HG03342 (cell line): Measurements from ENCODE around the gene EXOC1.
"Not testable (repeated sequence)": the region's sequence is repeated elsewhere in the genome, so short reads cannot be mapped to it uniquely, and the experiment has no call there.

Source experiments
- ATAC-seq: cut with Tn5 transposase; IDR thresholded peaks from one replicate; pipeline ENCODE4 v1.9.1; 2021; ENCODE audit warnings: mild to moderate bottlenecking, moderate library complexity; ENCODE audit not compliant: unreplicated experiment

EXOC1 gene

DNA sequence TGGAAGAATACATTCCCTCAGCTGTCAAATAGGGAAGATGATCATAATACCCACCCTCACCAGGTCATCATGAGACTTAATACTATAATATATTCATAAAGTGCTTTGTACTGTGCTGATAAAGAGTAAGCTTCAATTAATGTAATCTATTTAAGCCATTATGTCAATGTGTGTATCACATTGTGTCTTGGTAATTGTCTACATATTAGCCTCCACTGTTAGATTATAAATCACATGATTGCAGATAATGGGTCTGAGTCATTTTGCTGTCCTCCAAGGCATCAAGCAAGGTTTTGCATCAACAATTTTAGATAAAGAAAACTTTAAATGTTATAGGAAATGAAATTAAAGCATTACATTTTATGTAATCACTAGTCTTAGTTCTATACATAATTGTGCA lies 50.1 kb downstream of the EXOC1 start:
- no peak for ATAC-seq

DNA sequence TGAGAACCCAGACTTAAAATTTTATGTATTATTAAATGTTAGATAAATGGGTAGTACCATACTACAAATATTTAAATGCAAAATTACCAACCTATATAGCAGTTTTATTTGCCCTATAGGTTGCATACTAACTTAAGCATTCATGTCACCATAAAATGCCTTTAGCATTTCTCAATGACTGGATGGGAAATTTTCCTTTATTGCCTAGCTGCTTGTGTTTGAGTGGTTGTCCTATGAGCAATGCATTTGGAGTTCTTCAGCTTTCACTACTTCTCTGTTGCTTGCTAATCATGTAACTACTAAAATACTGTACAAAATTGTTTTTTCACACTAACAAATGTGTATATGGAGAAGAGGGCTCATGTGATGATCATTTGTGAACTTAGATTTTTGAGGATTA lies 51.1 kb downstream of the EXOC1 start:
- ATAC-seq = no peak

DNA sequence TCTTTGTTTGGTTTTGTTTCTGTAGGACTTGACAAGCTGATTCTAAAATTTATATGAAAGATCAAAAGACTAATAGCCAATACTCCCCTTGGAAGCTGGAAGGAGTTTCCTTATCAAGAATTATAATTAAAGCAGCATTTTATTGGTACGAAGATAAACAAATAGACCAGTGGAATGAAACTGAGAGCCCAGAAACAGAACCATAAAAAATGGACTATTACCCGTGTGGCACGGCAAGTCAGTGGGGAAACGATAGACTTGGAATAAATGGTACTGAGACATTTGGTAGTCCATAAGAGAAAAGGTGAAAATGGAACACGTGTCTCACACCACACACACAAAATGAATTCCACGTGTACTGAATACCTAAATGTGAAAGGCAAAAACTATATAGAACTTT lies 52.9 kb downstream of the EXOC1 start:
- ATAC-seq = no peak

DNA sequence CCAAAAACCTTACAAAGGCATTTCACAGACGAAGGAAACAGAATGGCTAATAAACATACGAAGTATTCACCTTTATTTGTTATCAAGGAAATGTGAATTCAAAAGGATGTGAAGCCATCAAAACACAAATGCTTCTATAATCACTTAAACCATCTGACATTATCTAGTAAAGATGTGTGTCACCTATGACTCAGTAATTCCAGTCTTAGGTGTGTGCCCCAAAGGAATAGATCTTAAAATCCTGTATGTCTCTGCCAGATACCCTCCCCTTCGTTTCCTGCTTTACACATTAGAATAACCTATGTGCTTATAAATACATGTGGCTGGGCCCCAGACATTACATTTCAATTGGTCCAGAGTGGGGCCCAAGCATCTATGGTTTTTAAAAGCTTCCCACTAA lies 53.5 kb downstream of the EXOC1 start:
- no peak for ATAC-seq

DNA sequence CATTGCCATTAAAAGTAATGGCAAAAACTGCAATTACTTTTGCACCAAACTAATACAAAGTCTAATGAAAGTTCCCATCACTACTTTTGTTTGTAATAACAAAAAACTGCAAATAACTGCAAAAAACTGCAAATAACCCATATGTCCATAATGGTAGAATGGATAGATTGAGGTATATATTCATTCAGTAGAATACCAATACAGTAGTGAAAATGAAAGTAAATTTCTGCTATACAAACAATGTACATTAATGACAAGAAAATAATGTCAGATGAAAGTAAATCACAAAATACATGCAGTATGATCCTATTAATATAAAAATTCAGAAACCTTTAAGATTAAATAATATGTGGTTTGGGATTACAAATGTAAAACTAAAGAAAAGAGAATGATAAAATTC lies 54.0 kb downstream of the EXOC1 start:
- ATAC-seq = no peak

DNA sequence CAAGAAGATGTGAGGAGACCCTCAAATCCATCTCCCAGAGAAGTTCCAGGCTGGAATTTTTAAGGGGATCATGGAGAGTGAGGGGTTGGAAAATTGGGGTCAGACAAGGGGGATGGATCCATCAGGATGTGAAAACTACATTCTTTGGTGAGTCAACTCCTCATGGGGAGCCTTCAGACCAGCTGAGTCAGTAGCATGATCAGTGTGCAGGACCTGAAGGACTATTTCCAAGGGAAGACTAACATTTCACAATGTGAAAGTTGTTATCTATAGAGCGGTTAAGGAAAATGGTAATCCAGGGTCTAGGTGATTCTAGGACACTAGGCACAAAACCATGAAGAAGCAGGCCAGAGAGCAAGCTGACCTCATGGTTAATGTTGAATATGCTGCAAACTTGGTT lies 56.7 kb downstream of the EXOC1 start:
- ATAC-seq = no peak

DNA sequence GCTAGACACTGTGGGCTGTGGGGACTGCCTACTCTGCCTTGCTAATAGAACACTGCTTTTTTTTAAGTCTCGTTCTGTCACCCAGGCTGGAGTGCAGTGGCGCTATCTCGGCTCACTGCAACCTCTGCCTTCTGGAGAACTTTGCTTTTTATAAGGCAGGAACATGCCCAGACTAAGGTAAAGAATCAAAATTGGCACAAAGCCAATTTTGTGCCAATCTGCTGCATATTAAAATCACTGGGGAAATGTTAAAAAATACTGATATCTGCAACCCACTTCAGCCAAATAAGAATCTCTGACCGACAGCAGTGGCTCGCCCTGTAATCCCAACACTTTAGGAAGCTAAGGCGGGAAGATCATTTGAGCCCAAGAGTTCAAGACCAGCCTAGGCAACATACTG lies 58.8 kb downstream of the EXOC1 start:
- ATAC-seq = no peak

DNA sequence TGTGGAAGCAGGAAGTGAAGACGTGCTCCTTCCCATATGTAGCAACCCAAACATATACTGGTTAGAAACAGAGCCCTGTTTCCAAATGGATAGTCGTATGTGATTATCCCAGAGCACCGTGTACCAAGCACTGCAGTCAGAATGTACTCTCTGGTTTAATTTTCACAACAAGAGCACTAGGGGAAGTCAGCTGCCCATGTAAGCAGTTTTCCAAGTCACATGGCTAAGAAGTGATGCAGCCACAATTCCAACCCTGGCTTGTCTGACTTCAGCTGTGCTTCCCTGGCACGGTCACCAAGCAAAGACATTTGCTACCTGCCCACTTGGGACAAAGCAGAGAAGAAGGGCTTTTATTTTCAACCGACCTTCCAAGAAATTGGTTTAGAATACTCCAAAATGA lies 67.1 kb downstream of the EXOC1 start:
- no peak for ATAC-seq

DNA sequence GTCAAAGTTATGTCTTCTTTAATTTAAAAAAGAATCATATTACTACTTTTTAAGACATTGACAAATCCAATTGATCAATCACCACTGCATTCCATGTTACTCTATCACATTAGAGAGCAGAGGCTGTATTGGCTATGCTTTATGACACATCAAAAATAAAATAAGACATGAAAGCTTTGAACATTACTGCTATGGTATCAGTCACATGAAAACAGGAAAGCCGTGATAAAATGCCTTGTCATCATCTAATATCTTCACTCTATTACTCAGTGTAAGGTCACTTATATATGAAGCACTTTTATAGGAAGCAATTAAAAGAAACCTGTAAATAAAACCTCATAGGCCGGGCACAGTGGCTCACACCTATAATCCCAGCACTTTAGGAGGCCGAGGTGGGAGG lies 67.6 kb downstream of the EXOC1 start:
- ATAC-seq = no peak

DNA sequence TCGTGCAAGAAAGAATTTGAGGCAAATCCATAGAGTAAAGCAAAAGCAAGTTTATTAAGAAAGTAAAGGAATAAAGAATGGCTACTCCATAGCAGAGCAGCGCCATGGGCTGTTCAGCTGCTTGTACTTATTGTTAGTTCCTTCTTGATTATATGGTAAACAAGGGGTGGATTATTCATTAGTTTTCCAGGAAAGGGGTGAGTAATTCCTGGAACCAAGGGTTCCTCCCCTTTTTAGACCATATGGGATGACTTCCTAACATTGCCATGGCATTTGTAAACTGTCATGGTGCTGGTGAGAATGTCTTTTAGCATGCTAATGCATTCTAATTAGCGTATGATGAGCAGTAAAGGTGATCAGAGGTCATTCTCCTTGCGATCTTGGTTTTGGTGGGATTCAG lies 71.8 kb downstream of the EXOC1 start:
- no peak for ATAC-seq

DNA sequence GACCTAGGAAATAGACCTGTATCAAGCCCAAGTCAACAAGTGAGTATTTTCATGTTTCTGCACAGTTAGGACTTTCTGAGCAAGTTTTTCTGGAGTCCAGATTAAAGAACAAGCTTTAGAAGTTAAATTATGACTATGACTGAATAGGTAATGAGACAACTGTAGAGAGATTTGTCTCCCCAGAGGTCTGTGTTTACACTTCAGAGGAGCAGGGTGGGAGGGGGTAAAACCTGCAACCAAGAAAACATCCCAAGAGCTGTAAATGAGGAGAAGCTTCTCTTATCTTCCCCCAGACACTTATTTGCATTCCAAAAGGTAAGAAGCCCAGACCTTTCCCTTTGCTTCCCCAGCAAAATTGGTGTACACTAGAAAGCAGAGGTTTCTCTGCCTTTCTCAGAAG lies 73.2 kb downstream of the EXOC1 start:
- no peak for ATAC-seq

DNA sequence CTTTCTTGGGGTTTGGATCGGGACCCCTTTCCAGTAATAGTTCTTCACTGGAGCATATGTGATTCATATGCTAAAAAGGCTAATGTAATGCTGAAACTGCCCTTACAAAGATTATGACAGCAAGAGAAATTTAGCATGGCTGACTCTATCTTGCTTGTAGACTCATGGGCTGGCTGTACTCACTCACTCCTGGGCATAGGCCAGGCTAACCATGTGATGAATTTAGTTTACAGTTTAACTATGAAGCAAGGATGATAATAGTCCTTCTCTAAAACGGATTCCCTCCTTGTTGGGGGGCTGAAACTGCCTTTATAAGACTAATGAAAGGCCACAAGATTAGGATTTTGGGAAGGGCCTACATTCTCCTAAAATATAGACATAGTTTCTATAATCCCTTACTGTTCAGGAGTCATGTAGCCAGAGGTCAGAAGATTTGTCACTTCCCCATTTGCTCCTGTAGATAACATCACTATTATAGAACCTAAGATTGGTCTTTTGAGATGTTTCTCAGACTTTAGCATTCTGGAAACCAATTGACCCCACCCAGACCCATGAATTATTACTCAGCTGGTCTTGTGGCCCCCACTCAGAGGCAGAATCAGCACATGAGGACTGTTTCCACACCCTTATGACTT lies 74.5 kb downstream of the EXOC1 start:
- ATAC-seq = no peak

DNA sequence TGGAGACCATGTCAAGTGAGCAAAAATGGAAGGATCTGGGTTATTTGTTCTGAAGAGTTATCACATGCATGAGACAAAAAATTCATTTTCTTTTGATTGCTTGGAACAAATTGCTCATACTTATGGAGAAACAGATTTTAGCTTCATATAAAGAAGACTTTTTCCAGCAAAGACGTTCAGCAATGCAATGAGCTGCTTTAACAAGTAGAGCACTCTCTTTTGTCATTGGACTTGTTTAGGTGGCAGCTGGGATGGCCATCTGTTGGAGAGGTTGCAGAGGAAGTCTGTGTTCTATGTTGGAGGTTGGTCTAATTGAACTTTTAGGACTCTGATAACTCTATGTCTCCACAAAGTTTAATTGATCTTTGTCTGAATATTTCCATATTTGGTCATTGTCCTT lies 75.4 kb downstream of the EXOC1 start:
- ATAC-seq = no peak

DNA sequence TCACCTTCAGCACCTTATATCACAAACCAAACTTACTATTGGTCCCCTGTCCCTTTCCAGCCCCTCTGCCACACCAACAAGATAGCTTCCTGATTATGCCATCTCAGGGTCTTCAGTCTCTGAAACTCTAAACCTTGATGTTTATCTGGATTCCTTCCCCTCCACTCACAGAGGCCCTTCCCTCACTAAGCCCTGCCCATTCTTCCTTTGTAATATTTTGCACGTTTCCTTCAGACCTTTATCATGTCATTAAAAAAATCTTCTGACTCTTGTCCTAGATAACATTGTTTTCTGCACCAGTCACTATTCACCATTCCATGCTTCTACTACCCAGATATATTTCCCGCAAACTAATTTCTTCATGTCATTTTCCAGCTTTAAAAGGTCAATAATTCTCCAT lies 77.6 kb downstream of the EXOC1 start:
- no peak for ATAC-seq

DNA sequence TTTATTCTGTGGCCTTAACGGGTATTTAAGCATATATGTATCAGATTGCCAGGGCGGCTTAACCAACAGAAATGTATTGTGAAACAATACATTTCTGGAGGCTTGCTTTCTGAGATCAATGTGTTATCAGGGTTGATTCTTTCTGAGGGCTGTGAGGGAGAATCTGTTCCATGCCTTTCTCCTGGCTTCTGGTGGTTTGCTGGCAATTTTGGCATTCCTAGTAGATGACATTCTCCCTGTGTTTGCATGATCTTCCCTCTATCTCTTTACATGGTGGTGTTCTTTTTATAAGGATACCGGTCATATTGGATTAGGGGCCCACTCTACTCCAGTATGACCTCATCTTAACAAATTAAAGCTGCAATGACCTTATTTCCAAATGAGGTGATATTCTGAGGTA lies 78.4 kb downstream of the EXOC1 start:
- no peak for ATAC-seq

DNA sequence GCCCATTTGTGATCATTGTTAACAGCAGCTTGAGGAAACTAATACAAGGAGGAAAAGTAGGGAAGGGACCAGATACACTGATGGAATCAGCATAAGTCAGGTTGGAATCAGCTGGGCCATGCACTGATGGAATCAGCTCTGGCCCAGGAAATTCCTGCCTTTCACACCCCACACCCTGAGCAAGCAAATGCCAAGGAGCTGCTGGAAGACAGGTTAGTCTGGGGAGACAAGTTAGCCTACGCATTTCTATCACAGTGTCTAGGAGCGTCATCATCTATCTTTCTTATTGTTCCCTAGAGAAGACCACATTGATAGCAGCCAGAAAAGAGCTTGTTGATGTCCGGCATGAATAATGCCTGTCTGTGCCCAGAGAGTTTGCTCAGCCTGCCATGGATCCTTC lies 79.1 kb downstream of the EXOC1 start:
- no peak for ATAC-seq

DNA sequence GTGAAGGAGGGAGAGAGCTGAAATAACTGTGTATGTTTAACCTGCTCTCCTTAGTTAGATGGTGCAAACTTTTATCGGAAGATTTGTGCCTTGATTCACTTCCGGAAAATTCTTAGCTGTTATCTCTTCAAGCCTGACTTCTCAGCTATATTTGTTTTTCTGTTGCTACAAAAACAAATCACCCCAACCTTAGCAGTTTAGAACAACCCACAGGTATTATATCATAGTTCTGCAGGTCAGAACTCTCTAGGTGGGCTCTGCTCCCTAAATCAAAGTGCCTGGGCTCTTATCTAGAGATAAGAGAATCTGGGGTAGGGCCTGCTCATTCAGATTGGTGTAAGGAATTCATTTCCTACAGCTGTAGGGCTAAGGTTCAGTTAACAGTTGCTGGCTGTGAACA lies 80.2 kb downstream of the EXOC1 start:
- no peak for ATAC-seq

DNA sequence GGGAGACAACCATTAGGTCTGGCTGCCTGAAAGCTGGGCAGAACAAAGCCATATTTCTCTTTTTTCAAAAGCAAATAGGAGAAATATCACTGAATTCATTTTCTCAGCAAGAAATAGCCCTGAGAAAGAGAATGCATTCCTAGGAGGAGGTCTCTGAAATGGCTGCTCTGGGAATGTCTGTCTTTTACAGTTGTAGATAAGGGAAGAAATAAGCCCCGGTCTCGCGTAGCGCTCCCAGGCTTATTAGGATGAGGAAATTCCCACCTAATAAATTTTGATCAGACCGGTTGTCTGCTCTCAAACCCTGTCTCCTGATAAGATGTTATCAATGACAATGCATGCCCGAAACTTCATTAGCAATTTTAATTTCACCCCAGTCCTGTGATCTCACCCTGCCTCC lies 82.5 kb downstream of the EXOC1 start:
- not testable (repeated sequence) for ATAC-seq

DNA sequence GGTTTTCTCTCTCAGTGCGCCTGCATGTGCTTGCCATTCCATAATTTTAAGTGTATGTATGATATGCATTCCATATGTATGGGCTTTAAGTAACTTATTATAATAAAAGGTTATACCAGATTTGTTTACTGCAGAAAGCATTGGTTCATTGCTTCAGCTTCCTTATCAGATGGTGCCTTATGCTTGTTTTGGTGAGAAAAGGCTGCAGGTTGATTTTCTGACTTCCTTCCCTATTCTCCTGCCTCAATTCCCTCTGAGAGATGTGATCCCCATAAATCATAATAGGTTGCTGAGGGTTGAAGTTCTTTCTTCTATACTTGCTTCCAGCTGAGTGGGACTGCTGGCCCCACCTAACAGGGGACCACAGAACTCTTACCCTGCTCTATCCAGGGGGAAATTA lies 85.0 kb downstream of the EXOC1 start:
- no peak for ATAC-seq

DNA sequence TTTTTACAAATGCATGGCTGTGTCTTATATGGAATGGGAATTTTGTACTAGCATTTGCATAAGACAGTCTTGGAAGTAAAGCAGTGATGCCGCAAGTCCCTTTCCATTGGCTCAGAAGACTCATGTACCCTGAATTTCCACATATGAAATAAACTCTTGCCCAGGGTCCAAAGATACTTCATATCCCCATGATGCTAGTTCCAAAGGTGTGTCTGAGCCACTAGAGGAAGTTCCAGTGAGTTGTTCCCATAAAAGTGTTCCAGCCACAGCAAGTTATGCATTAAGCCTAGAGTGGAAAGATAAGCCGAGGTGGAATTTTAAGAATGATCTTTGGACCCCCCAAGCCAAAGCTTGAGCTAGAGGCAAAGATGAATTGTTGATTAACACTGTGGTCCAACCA lies 86.0 kb downstream of the EXOC1 start:
- ATAC-seq = no peak

DNA sequence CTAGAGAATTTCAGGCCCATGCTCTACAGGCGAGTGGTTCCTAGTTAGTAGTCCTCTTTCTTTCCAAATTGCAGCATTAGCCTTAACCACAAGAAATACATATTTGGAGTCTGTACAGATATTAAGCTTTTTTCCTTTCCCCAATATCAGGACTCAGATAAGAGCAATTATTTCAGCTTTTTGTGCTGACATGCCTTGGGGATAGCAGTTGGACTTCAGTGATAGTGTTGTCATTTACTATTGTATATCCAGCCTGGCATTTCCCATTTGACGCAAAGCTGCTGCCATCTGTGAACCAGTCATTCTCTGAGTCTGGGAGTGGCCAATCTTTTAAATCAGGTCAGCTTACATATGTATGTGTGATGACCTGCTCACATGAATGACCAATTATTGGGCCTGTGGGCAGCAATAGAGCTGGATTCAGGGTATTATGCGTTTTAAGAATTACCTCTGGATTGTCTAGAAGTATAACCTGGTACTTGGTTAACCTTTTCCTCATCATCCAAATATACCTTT lies 88.5 kb downstream of the EXOC1 start:
- ATAC-seq = no peak

DNA sequence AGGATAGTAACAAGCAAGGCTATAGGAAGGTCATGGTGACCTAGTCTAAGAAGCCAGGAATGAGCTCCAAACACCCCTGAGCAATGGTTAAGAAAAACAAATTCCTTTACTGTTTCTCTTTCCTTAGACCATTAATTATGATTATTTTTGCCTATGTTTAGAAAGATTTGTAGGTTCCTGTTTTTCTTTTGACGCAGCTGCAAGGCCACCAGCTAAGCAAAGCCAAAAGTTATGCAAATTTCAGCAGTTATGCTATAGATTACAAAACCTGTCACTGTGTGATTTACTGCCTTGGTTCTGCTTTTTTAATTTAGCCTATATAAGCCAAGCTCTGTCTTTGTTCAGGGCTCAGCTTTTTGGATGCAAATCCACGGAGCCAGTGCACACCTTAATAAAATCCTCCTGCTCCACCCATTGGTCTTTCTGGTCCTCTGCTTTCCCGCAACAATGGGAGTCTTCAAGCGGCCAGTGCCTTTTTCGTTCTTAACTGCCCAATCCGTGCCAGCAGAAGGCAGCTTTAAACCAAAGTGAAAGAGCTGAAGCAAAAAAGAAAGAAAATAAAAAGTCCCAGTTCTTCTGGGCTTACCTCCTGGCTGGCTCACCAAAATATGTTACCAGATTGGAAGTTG lies 93.9 kb downstream of the EXOC1 start:
- peak; percentile 32 for ATAC-seq
